DOHH2 (cell line): Measurements from ENCODE around the gene ZNF79.

ENCODE experiments used
- H3F3A ChIP-seq: fragments of 200-600 bp; sonication (generic), shearing (Covaris generic); 2 replicates; pipeline ENCODE4 v1.6.0; 2016; ENCODE audit warnings: antibody characterized with exemption, mild to moderate bottlenecking; ENCODE audit not compliant: control insufficient read depth, insufficient read depth
- H3K27ac ChIP-seq: fragments of 200-600 bp; sonication (generic); 2 replicates; pipeline ENCODE4 v1.5.1; 2014; ENCODE audit warnings: low read depth, mild to moderate bottlenecking, low read length, moderate library complexity
- H3K27me3 ChIP-seq: fragments of 200-600 bp; sonication (generic); 2 replicates; pipeline ENCODE4 v1.6.1; 2014; ENCODE audit warnings: mild to moderate bottlenecking, low read length, mixed read lengths; ENCODE audit not compliant: control insufficient read depth
- H3K36me3 ChIP-seq: fragments of 200-600 bp; sonication (generic); 2 replicates; pipeline ENCODE4 v1.6.1; 2014; ENCODE audit warnings: mild to moderate bottlenecking, low read length, moderate library complexity, mixed read lengths; ENCODE audit not compliant: control insufficient read depth
- H3K4me1 ChIP-seq: fragments of 200-600 bp; sonication (generic); 2 replicates; pipeline ENCODE4 v1.6.1; 2014; ENCODE audit warnings: mild to moderate bottlenecking, low read length, mixed read lengths; ENCODE audit not compliant: control insufficient read depth
- H3K4me2 ChIP-seq: fragments of 200-600 bp; sonication (generic); 2 replicates; pipeline ENCODE4 v1.6.0; 2014; ENCODE audit warnings: mild to moderate bottlenecking, low read length, moderate library complexity
- H3K4me3 ChIP-seq: fragments of 200-600 bp; sonication (generic); 2 replicates; pipeline ENCODE4 v1.5.1; 2014; ENCODE audit warnings: mild to moderate bottlenecking, low read length, mixed read lengths
- H3K79me2 ChIP-seq: fragments of 200-600 bp; sonication (generic); 2 replicates; pipeline ENCODE4 v1.6.1; 2014; ENCODE audit warnings: mild to moderate bottlenecking, low read length, mixed read lengths; ENCODE audit not compliant: control insufficient read depth
- H3K9me2 ChIP-seq: fragments of 200-600 bp; sonication (generic); replicated peaks from 2 replicates; pipeline ENCODE4 v1.6.1; 2014; ENCODE audit warnings: mild to moderate bottlenecking, low read length, mixed read lengths; ENCODE audit not compliant: control insufficient read depth
- H3K9me3 ChIP-seq: fragments of 200-600 bp; sonication (generic); 2 replicates; pipeline ENCODE4 v1.6.1; 2014; ENCODE audit warnings: antibody characterized with exemption, low read length, mixed read lengths; ENCODE audit not compliant: control insufficient read depth, insufficient read depth
- H4K20me1 ChIP-seq: fragments of 200-600 bp; sonication (generic); 2 replicates; pipeline ENCODE4 v1.6.0; 2014; ENCODE audit warnings: low read depth, mild to moderate bottlenecking, antibody characterized with exemption, low read length, moderate library complexity; ENCODE audit not compliant: control insufficient read depth, insufficient read depth
- EZH2phosphoT487 ChIP-seq: fragments of 200-600 bp; sonication (generic); IDR thresholded peaks from 2 replicates; pipeline ENCODE4 v1.6.1; 2017; ENCODE audit warnings: borderline replicate concordance, mild to moderate bottlenecking, antibody characterized with exemption, low read length, moderate library complexity, mixed read lengths
- TF ChIP-seq, protein P1 (sequence below): fragments of 200-600 bp; sonication (generic); IDR thresholded peaks from one replicate; pipeline ENCODE4 v1.5.1; 2014; ENCODE audit warnings: antibody characterized with exemption, mild to moderate bottlenecking, low read depth, low read length; ENCODE audit not compliant: poor library complexity, severe bottlenecking

ZNF79 gene

DNA sequence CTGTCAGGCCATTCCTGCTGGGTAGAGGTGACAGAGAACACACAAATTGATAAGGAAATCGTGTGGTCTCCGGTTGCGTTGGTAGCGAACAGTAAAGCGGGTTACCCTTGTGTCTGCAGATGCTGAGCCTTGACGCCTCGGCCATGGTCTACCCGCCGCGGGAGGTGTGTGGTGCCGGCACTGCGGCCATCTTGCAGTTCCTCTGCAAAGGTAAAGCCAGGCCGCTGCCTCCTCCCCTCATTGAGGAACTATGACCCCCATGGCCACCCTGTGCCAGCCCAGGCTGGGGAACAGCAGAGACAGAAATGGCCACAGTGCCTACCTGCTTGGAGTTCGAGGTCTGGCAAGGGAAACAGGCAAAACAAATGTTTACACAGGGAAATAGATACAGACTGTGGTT lies 43.4 kb downstream of the ZNF79 start:
- H3K79me2 ChIP-seq, result no peaks in the 10 kb centered on the region
- no peaks in the 10 kb centered on the region for H3K4me1 ChIP-seq
- H4K20me1 ChIP-seq, result no peaks in the 10 kb centered on the region
- H3K27ac ChIP-seq, result no peak overlapping the region
- H3K4me3 ChIP-seq, result no peak overlapping the region
- H3K4me2 ChIP-seq, result no peak overlapping the region
- H3K9me2 ChIP-seq, result no peaks in the 10 kb centered on the region
- no peaks in the 10 kb centered on the region for H3K27me3 ChIP-seq
- H3F3A ChIP-seq, result no peaks in the 10 kb centered on the region
- H3K9me3 ChIP-seq, result no peaks in the 10 kb centered on the region
- no peaks in the 10 kb centered on the region; the same call in 1 of the 2 replicates for H3K36me3 ChIP-seq
- no peak for TF ChIP-seq EZH2phosphoT487
- TF ChIP-seq, protein P1, sequence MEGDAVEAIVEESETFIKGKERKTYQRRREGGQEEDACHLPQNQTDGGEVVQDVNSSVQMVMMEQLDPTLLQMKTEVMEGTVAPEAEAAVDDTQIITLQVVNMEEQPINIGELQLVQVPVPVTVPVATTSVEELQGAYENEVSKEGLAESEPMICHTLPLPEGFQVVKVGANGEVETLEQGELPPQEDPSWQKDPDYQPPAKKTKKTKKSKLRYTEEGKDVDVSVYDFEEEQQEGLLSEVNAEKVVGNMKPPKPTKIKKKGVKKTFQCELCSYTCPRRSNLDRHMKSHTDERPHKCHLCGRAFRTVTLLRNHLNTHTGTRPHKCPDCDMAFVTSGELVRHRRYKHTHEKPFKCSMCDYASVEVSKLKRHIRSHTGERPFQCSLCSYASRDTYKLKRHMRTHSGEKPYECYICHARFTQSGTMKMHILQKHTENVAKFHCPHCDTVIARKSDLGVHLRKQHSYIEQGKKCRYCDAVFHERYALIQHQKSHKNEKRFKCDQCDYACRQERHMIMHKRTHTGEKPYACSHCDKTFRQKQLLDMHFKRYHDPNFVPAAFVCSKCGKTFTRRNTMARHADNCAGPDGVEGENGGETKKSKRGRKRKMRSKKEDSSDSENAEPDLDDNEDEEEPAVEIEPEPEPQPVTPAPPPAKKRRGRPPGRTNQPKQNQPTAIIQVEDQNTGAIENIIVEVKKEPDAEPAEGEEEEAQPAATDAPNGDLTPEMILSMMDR, result no peak

GRCh38 chr9:127470662-127471061 lies 46.5 kb downstream of the ZNF79 start:
- Histone ChIP-seq H3K27ac (no peak overlapping the region), H3K4me1 (no peaks in the 10 kb centered on the region), H3K4me3 (no peak overlapping the region), H3K79me2 (no peaks in the 10 kb centered on the region), H4K20me1 (no peaks in the 10 kb centered on the region), H3K9me3 (no peaks in the 10 kb centered on the region), H3K27me3 (no peaks in the 10 kb centered on the region), H3K4me2 (no peak overlapping the region), H3F3A (no peaks in the 10 kb centered on the region), H3K9me2 (no peaks in the 10 kb centered on the region), H3K36me3 (no peaks in the 10 kb centered on the region; the same call in 1 of the 2 replicates)
- no peak for TF ChIP-seq EZH2phosphoT487
- TF ChIP-seq, protein P1, result no peak

GRCh38 chr9:127473501-127473900 lies 49.3 kb downstream of the ZNF79 start:
- Histone ChIP-seq H3K27ac (no peak overlapping the region), H3K4me2 (no peak overlapping the region), H3K79me2 (no peaks in the 10 kb centered on the region), H3F3A (no peaks in the 10 kb centered on the region), H3K4me1 (no peaks in the 10 kb centered on the region), H3K36me3 (no peaks in the 10 kb centered on the region), H3K4me3 (no peak overlapping the region), H3K9me2 (no peaks in the 10 kb centered on the region), H3K9me3 (no peaks in the 10 kb centered on the region), H3K27me3 (no peaks in the 10 kb centered on the region), H4K20me1 (no peaks in the 10 kb centered on the region)
- TF ChIP-seq, protein P1, result no peak
- no peak for TF ChIP-seq EZH2phosphoT487

GRCh38 chr9:127473932-127474331 lies 49.8 kb downstream of the ZNF79 start:
- H3F3A ChIP-seq, result no peaks in the 10 kb centered on the region
- TF ChIP-seq, protein P1, result no peak
- TF ChIP-seq EZH2phosphoT487, result no peak

More at GRCh38 chr9:127473932-127474331, 49.8 kb downstream of the ZNF79 start:
- Histone ChIP-seq H3K79me2 (no peaks in the 10 kb centered on the region), H3K27ac (no peak overlapping the region), H3K36me3 (0 out of 2 replicates have a peak, but pooled peaks cover 3% of the 10 kb centered on the region), H3K9me2 (no peaks in the 10 kb centered on the region), H3K4me3 (no peak overlapping the region), H4K20me1 (no peaks in the 10 kb centered on the region), H3K27me3 (no peaks in the 10 kb centered on the region), H3K4me1 (no peaks in the 10 kb centered on the region), H3K4me2 (no peak overlapping the region), H3K9me3 (no peaks in the 10 kb centered on the region)
